ENCODE measurements around the gene ACE. TPM values are rescaled to one million over a fixed set of nuclear protein-coding genes. Genes with fewer than 3 reads are reported as not detected.
"Not testable (repeated sequence)": the region's sequence is repeated elsewhere in the genome, so short reads cannot be mapped to it uniquely, and the experiment has no call there.

Gene ACE
- total RNA-seq, 4 donors from 2014 or later = 4.8 to 10.4 (median 8.2) TPM

GRCh38 chr17:63452046-63452961, 24.6 kb upstream of the ACE start:
- Histone ChIP-seq H3K9me3 (no peaks in the 10 kb centered on the region), H3K36me3 (no peaks in the 10 kb centered on the region), H3K4me1 (peaks cover 0 to 10% (median 4%) of the 10 kb centered on the region in 3 donors), H3K27me3 (peaks cover 6% of the 10 kb centered on the region), H3K27ac (no peak overlapping the region), H3K4me3 (no peak overlapping the region)
- TF ChIP-seq POLR2A (IDR thresholded peaks at IDR 0.05) = no peak
- TF ChIP-seq EP300 (IDR thresholded peaks at IDR 0.05) = no peak
- TF ChIP-seq, protein P1, sequence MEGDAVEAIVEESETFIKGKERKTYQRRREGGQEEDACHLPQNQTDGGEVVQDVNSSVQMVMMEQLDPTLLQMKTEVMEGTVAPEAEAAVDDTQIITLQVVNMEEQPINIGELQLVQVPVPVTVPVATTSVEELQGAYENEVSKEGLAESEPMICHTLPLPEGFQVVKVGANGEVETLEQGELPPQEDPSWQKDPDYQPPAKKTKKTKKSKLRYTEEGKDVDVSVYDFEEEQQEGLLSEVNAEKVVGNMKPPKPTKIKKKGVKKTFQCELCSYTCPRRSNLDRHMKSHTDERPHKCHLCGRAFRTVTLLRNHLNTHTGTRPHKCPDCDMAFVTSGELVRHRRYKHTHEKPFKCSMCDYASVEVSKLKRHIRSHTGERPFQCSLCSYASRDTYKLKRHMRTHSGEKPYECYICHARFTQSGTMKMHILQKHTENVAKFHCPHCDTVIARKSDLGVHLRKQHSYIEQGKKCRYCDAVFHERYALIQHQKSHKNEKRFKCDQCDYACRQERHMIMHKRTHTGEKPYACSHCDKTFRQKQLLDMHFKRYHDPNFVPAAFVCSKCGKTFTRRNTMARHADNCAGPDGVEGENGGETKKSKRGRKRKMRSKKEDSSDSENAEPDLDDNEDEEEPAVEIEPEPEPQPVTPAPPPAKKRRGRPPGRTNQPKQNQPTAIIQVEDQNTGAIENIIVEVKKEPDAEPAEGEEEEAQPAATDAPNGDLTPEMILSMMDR (IDR thresholded peaks at IDR 0.05) = no peak
- no peak for TF ChIP-seq POLR2AphosphoS5 (IDR thresholded peaks at IDR 0.05)
- WGBS, 2 donors (ENCODE audit: low coverage in 1 of 2) = 79 to 85% methylated on average over 5 of the region's 15 CpGs
- no peak for ATAC-seq

- Histone ChIP-seq H3K4me1 (peaks cover 0 to 3% (median 0%) of the 10 kb centered on the region in 3 donors), H3K36me3 (no peaks in the 10 kb centered on the region), H3K27me3 (peaks cover 12% of the 10 kb centered on the region), H3K27ac (no peak overlapping the region), H3K4me3 (no peak overlapping the region), H3K9me3 (no peaks in the 10 kb centered on the region)
- no peak for ATAC-seq
- 67 to 83% methylated on average over 1 to 2 of the region's 7 CpGs for WGBS, 2 donors (ENCODE audit: low coverage in 1 of 2)
- TF ChIP-seq POLR2AphosphoS5 (IDR thresholded peaks at IDR 0.05) (no peak), POLR2A (IDR thresholded peaks at IDR 0.05) (no peak), EP300 (IDR thresholded peaks at IDR 0.05) (no peak)
- TF ChIP-seq, protein P1 (IDR thresholded peaks at IDR 0.05) = no peak
Measured at GRCh38 chr17:63452962-63453551, 23.8 kb upstream of the ACE start.

DNA sequence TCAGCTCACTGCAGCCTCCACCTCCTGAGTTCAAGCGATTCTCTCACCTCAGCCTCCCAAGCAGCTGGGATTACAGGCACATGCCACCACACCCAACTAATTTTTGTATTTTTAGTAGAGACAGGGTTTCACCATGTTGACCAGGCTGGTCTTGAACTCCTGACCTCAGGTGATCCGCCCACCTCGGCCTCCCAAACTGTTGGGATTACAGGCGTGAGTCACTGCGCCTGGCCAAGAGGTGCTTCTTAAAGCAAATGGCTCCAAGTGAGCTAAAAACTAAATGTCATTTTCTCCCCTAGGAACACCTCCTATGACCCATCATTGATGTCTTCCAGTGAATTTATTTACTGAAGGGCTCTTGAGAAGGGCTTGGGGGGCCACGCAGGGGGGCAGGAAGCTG, 22.5 kb upstream of the ACE start:
- H3K9me3 ChIP-seq, H3K27ac ChIP-seq, ATAC-seq, H3K36me3 ChIP-seq, H3K4me3 ChIP-seq, H3K4me1 ChIP-seq: not testable (repeated sequence)
- H3K27me3 ChIP-seq = peaks cover 16% of the 10 kb centered on the region
- WGBS, 2 donors (ENCODE audit: low coverage in 1 of 2) = 100% methylated on average over 1 of the region's 6 CpGs

GRCh38 chr17:63454915-63455314, 21.9 kb upstream of the ACE start:
- TF ChIP-seq POLR2AphosphoS5 (IDR thresholded peaks at IDR 0.05) (no peak), POLR2A (IDR thresholded peaks at IDR 0.05) (no peak), EP300 (IDR thresholded peaks at IDR 0.05) (no peak)
- TF ChIP-seq, protein P1 (IDR thresholded peaks at IDR 0.05) = no peak
- H3K4me1 ChIP-seq = no peaks in the 10 kb centered on the region
- 39 to 62% methylated on average over 2 to 5 of the region's 5 CpGs for WGBS, 2 donors (ENCODE audit: low coverage in 1 of 2)
- no peak overlapping the region for H3K4me3 ChIP-seq
- no peaks in the 10 kb centered on the region for H3K9me3 ChIP-seq
- ATAC-seq = no peak
- H3K36me3 ChIP-seq = no peaks in the 10 kb centered on the region
- no peak overlapping the region for H3K27ac ChIP-seq
- peaks cover 16% of the 10 kb centered on the region for H3K27me3 ChIP-seq

GRCh38 chr17:63455417-63455816, 21.4 kb upstream of the ACE start:
- WGBS, 2 donors (ENCODE audit: low coverage in 1 of 2) = 70 to 72% methylated on average over 3 to 4 of the region's 4 CpGs
- Histone ChIP-seq H3K27me3 (peaks cover 15% of the 10 kb centered on the region), H3K36me3 (no peaks in the 10 kb centered on the region), H3K4me3 (no peak overlapping the region), H3K9me3 (no peaks in the 10 kb centered on the region), H3K4me1 (no peaks in the 10 kb centered on the region), H3K27ac (no peak overlapping the region)
- no peak for ATAC-seq
- no peak for TF ChIP-seq EP300 (IDR thresholded peaks at IDR 0.05)
- TF ChIP-seq, protein P1 (IDR thresholded peaks at IDR 0.05) = no peak
- TF ChIP-seq POLR2AphosphoS5 (IDR thresholded peaks at IDR 0.05) = no peak
- TF ChIP-seq POLR2A (IDR thresholded peaks at IDR 0.05) = no peak

Data from gastroesophageal sphincter (tissue), 4 donors.